Naive B cell (primary cell): ENCODE measurements around the gene MRGPRF. TPM values are rescaled to one million over a fixed set of nuclear protein-coding genes. Genes with fewer than 3 reads are reported as not detected.

Source experiments
- ATAC-seq, 2 donors: fragments of 150-1000 bp; cut with Tn5 transposase; 2 replicates each; pipeline ENCODE4 v1.10.0; 2021; ENCODE audit warnings: low read depth in 2 of 2, mild to moderate bottlenecking in 2 of 2, moderate library complexity in 2 of 2
- DNase-seq: peaks from one replicate; pipeline ENCODE4 v3.0.0; 2022
- H3K27ac Mint-ChIP-seq, 6 donors: one replicate each; pipeline ENCODE4 v1.8.0; 2020 to 2022; ENCODE audit warnings: mild to moderate bottlenecking in 6 of 6, mixed read lengths in 6 of 6, moderate library complexity in 5 of 6, inconsistent platforms in 2 of 6
- H3K27me3 Mint-ChIP-seq, 3 donors: one replicate each; pipeline ENCODE4 v1.8.0; 2021 to 2022; ENCODE audit warnings: mixed read lengths in 3 of 3, mild to moderate bottlenecking in 1 of 3
- H3K36me3 Mint-ChIP-seq, 2 donors: one replicate each; pipeline ENCODE4 v1.8.0; 2020 to 2022; ENCODE audit warnings: mixed read lengths in 2 of 2, inconsistent platforms in 1 of 2, mild to moderate bottlenecking in 1 of 2
- H3K4me1 Mint-ChIP-seq, 3 donors: one replicate each; pipeline ENCODE4 v1.8.0; 2020 to 2022; ENCODE audit warnings: mixed read lengths in 3 of 3, inconsistent platforms in 1 of 3, mild to moderate bottlenecking in 1 of 3, moderate library complexity in 1 of 3
- H3K4me3 Mint-ChIP-seq, 8 donors: one replicate each; pipeline ENCODE4 v1.8.0; 2020 to 2022; ENCODE audit warnings: mild to moderate bottlenecking in 8 of 8, mixed read lengths in 8 of 8, moderate library complexity in 8 of 8, inconsistent platforms in 2 of 8
- H3K9me3 Mint-ChIP-seq, 7 donors: one replicate each; pipeline ENCODE4 v1.8.0; 2020 to 2022; ENCODE audit warnings: mixed read lengths in 7 of 7, mild to moderate bottlenecking in 5 of 7, inconsistent platforms in 2 of 7, moderate library complexity in 1 of 7
- polyA plus RNA-seq, 6 donors: library from polyadenylated mRNA; unstranded; fragments of 300-500 nt; fragmentation: Illumina TruSeq; gene quantifications; one replicate each; pipeline ENCODE4 v1.2.3, GENCODE V29; 2021; ENCODE audit warnings: low read depth in 6 of 6

Gene MRGPRF
- polyA plus RNA-seq, 6 donors from 2014 or later: not detected

GRCh38 chr11:69054397-69055211 is 41.6 kb upstream of the MRGPRF start:
- peaks cover 27 to 62% (median 47%) of the 10 kb centered on the region in 3 donors for H3K4me1 Mint-ChIP-seq
- peak overlapping the region in 1 of 8 donors; percentile 29 for H3K4me3 Mint-ChIP-seq
- H3K36me3 Mint-ChIP-seq: peaks cover 0 to 7% of the 10 kb centered on the region in 2 donors
- no peaks in the 10 kb centered on the region for H3K27me3 Mint-ChIP-seq
- H3K9me3 Mint-ChIP-seq: no peaks in the 10 kb centered on the region
- DNase-seq (no peak), ATAC-seq (no peak)
- peak overlapping the region; percentile 54 to 99 (median 96) for H3K27ac Mint-ChIP-seq

- Mint-ChIP-seq H3K27me3 (no peaks in the 10 kb centered on the region), H3K4me3 (peak overlapping the region in 1 of 8 donors; percentile 18), H3K9me3 (no peaks in the 10 kb centered on the region), H3K4me1 (peaks cover 30 to 65% (median 51%) of the 10 kb centered on the region in 3 donors), H3K36me3 (peaks cover 0 to 7% of the 10 kb centered on the region in 2 donors), H3K27ac (peak overlapping the region; percentile 64 to 91 (median 77))
- DNase-seq: no peak
- ATAC-seq: no peak
Observed at GRCh38 chr11:69053546-69054396, 40.7 kb upstream of the MRGPRF start.

- ATAC-seq: no peak
- no peak for DNase-seq
- no peaks in the 10 kb centered on the region for H3K27me3 Mint-ChIP-seq
- peaks cover 34 to 70% (median 55%) of the 10 kb centered on the region in 3 donors for H3K4me1 Mint-ChIP-seq
- H3K27ac Mint-ChIP-seq: peak overlapping the region in 5 of 6 donors; percentile 65 to 83 (median 74)
- H3K9me3 Mint-ChIP-seq: no peaks in the 10 kb centered on the region
- peaks cover 0 to 7% of the 10 kb centered on the region in 2 donors for H3K36me3 Mint-ChIP-seq
- H3K4me3 Mint-ChIP-seq: peak overlapping the region in 1 of 8 donors; percentile 18
Observed at GRCh38 chr11:69053169-69053477, 40.1 kb upstream of the MRGPRF start.

GRCh38 chr11:69052343-69053168 is 39.5 kb upstream of the MRGPRF start:
- H3K4me3 Mint-ChIP-seq: peak overlapping the region in 1 of 8 donors; percentile 62
- no peaks in the 10 kb centered on the region for H3K27me3 Mint-ChIP-seq
- ATAC-seq (no peak), DNase-seq (no peak)
- peak overlapping the region; percentile 7 to 95 (median 78) for H3K27ac Mint-ChIP-seq
- peaks cover 34 to 69% (median 57%) of the 10 kb centered on the region in 3 donors for H3K4me1 Mint-ChIP-seq
- peaks cover 0 to 7% of the 10 kb centered on the region in 2 donors for H3K36me3 Mint-ChIP-seq
- no peaks in the 10 kb centered on the region for H3K9me3 Mint-ChIP-seq

- Mint-ChIP-seq H3K36me3 (peaks cover 0 to 7% of the 10 kb centered on the region in 2 donors), H3K27me3 (no peaks in the 10 kb centered on the region), H3K4me1 (peaks cover 34 to 65% (median 55%) of the 10 kb centered on the region in 3 donors), H3K4me3 (peak overlapping the region in 5 of 8 donors; percentile 44 to 94 (median 85)), H3K27ac (peak overlapping the region; percentile 91 to 97 (median 94)), H3K9me3 (no peaks in the 10 kb centered on the region)
- no peak for ATAC-seq
- DNase-seq: no peak
Observed at GRCh38 chr11:69051381-69052342, 38.6 kb upstream of the MRGPRF start.

GRCh38 chr11:69050592-69051380 is 37.7 kb upstream of the MRGPRF start:
- DNase-seq (no peak), ATAC-seq (no peak)
- Mint-ChIP-seq H3K36me3 (peaks cover 0 to 6% of the 10 kb centered on the region in 2 donors), H3K4me1 (peaks cover 27 to 58% (median 47%) of the 10 kb centered on the region in 3 donors), H3K9me3 (no peaks in the 10 kb centered on the region), H3K4me3 (peak overlapping the region in 7 of 8 donors; percentile 49 to 94 (median 85)), H3K27ac (peak overlapping the region; percentile 91 to 97 (median 92)), H3K27me3 (peaks cover 0 to 6% (median 0%) of the 10 kb centered on the region in 3 donors)

GRCh38 chr11:69049490-69049867 is 36.4 kb upstream of the MRGPRF start:
- peak; percentile 11 to 19 for ATAC-seq
- DNase-seq: peak; percentile 36
- H3K27me3 Mint-ChIP-seq: peaks cover 4 to 11% (median 5%) of the 10 kb centered on the region in 3 donors
- H3K36me3 Mint-ChIP-seq: no peaks in the 10 kb centered on the region
- no peaks in the 10 kb centered on the region for H3K9me3 Mint-ChIP-seq
- H3K27ac Mint-ChIP-seq: peak overlapping the region; percentile 88 to 97 (median 94)
- H3K4me1 Mint-ChIP-seq: peaks cover 20 to 48% (median 37%) of the 10 kb centered on the region in 3 donors
- H3K4me3 Mint-ChIP-seq: peak overlapping the region; percentile 79 to 94 (median 86)

- ATAC-seq (peak; percentile 89 to 90), DNase-seq (peak; percentile 94)
- Mint-ChIP-seq H3K27ac (peak within 1 kb of the TSS; percentile 88 to 98 (median 95)), H3K4me3 (peak within 1 kb of the TSS; percentile 81 to 94 (median 86)), H3K36me3 (no peaks in the 10 kb centered on the region), H3K27me3 (peaks cover 9 to 17% (median 10%) of the 10 kb centered on the region in 3 donors), H3K4me1 (peaks cover 20 to 43% (median 35%) of the 10 kb centered on the region in 3 donors), H3K9me3 (no peaks in the 10 kb centered on the region)
Observed at GRCh38 chr11:69048694-69049489, 35.8 kb upstream of the MRGPRF start, which contains the start of gene TPCN2. Gene TPCN2, plus strand, starts transcription at chr11:69048932. Its CDS starts 66 bp downstream, at chr11:69048998.

GRCh38 chr11:69048031-69048693 is 35.1 kb upstream of the MRGPRF start:
- DNase-seq (no peak), ATAC-seq (no peak)
- Mint-ChIP-seq H3K27me3 (peaks cover 9 to 18% (median 11%) of the 10 kb centered on the region in 3 donors), H3K4me3 (peak overlapping the region; percentile 81 to 92 (median 84)), H3K4me1 (peaks cover 20 to 39% (median 35%) of the 10 kb centered on the region in 3 donors), H3K36me3 (no peaks in the 10 kb centered on the region), H3K27ac (peak overlapping the region; percentile 60 to 98 (median 92)), H3K9me3 (no peaks in the 10 kb centered on the region)
